PC-3 (cell line): ENCODE results near the gene CDK5. TPM values are rescaled to one million over a fixed set of nuclear protein-coding genes. Genes with fewer than 3 reads are reported as not detected.

Experiments
- ATAC-seq: fragments of 200-7000 bp; cut with Tn5 transposase; 2 replicates; pipeline ENCODE4 v1.9.1; 2020; ENCODE audit warnings: mild to moderate bottlenecking, moderate library complexity
- BruUV-seq: library from RNA; stranded (reverse); fragments of 400-500 nt; replicated peaks from 2 replicates; lab custom pipeline; 2021; lab: Mats Ljungman, UMichigan
- CTCF ChIA-PET: fragments of 300-600 bp; sonication (Branson Sonifier 250); formaldehyde crosslinking; loops from one replicate; lab custom pipeline; 2022; ENCODE audit warnings: antibody characterized with exemption; lab: Charles Lee
- POLR2A ChIA-PET: fragments of 300-600 bp; sonication (Branson Sonifier 250); formaldehyde crosslinking; loops from one replicate; lab custom pipeline; 2022; ENCODE audit warnings: antibody characterized with exemption; ENCODE audit not compliant: unreplicated experiment; lab: Charles Lee
- DNase-seq: peaks from one replicate; pipeline ENCODE4 v3.0.0-alpha.2; 2015
- H2AFZ ChIP-seq: fragments of 300-600 bp; sonication (generic); 2 replicates; pipeline ENCODE4 v1.6.0; 2016; ENCODE audit warnings: antibody characterized with exemption, low read length
- H3F3A ChIP-seq: fragments of 300-600 bp; sonication (generic); one replicate; pipeline ENCODE4 v1.6.0; 2017; ENCODE audit warnings: antibody characterized with exemption, low read length, control low read depth, mild to moderate bottlenecking; ENCODE audit not compliant: unreplicated experiment
- H3K27ac ChIP-seq: fragments of 300-600 bp; sonication (generic); 2 replicates; pipeline ENCODE4 v1.5.1; 2016; ENCODE audit warnings: mild to moderate bottlenecking, low read length
- H3K27me3 ChIP-seq: fragments of 300-600 bp; sonication (generic); 2 replicates; pipeline ENCODE4 v1.6.1; 2016; ENCODE audit warnings: low read length, mixed read lengths
- H3K36me3 ChIP-seq: fragments of 300-600 bp; sonication (generic); 2 replicates; pipeline ENCODE4 v1.6.1; 2016; ENCODE audit warnings: low read depth, mixed run types, low read length, mixed read lengths
- H3K4me1 ChIP-seq: fragments of 300-600 bp; sonication (generic); 2 replicates; pipeline ENCODE4 v1.5.1; 2016; ENCODE audit warnings: low read length; ENCODE audit not compliant: insufficient read depth
- H3K4me2 ChIP-seq: fragments of 300-600 bp; sonication (generic); 2 replicates; pipeline ENCODE4 v1.6.0; 2016; ENCODE audit warnings: low read length
- H3K4me3 ChIP-seq: fragments of 300-600 bp; sonication (generic); 2 replicates; pipeline ENCODE4 v1.5.1; 2016; ENCODE audit warnings: mild to moderate bottlenecking, low read length, mixed read lengths
- H3K79me2 ChIP-seq: fragments of 300-600 bp; sonication (generic); 2 replicates; pipeline ENCODE4 v1.6.1; 2017; ENCODE audit warnings: low read length, mixed read lengths
- H3K9ac ChIP-seq: fragments of 300-600 bp; sonication (generic); 2 replicates; pipeline ENCODE4 v1.6.0; 2016; ENCODE audit warnings: mild to moderate bottlenecking, low read length
- H3K9me2 ChIP-seq: fragments of 300-600 bp; sonication (generic); replicated peaks from 2 replicates; pipeline ENCODE4 v1.6.1; 2016; ENCODE audit warnings: mixed run types, low read length, mixed read lengths
- H3K9me3 ChIP-seq: fragments of 300-600 bp; sonication (generic); 2 replicates; pipeline ENCODE4 v1.6.1; 2016; ENCODE audit warnings: low read length, mixed read lengths
- H4K20me1 ChIP-seq: fragments of 300-600 bp; sonication (generic); 2 replicates; pipeline ENCODE4 v1.6.1; 2016; ENCODE audit warnings: low read length, mixed read lengths
- CTCF ChIP-seq: fragments of 300-600 bp; sonication (generic); conservative IDR thresholded peaks from 2 replicates; pipeline ENCODE4 v1.5.1; 2017; ENCODE audit warnings: antibody characterized with exemption, low read depth, mild to moderate bottlenecking, low read length
- EZH2 ChIP-seq: fragments of 300-600 bp; sonication (generic); IDR thresholded peaks from one replicate; pipeline ENCODE4 v1.6.1; 2017; ENCODE audit warnings: antibody characterized with exemption, mild to moderate bottlenecking, low read length; ENCODE audit not compliant: unreplicated experiment
- EZH2phosphoT487 ChIP-seq: fragments of 300-600 bp; sonication (generic); IDR thresholded peaks from 2 replicates; pipeline ENCODE4 v1.6.1; 2018; ENCODE audit warnings: mild to moderate bottlenecking, antibody characterized with exemption, low read length, borderline replicate concordance
- intact Hi-C: fragments of 100-400 bp; cut with micrococcal nuclease; formaldehyde crosslinking; loops from 2 replicates; pipeline ENCODE4 v1.9.0; 2023
- total RNA-seq: library from RNA; depleted of rRNA; stranded (reverse); fragments of >200 nt; gene quantifications from 2 replicates; pipeline ENCODE4 v1.2.3, GENCODE V29; 2014

Gene CDK5
- total RNA-seq, 1 experiment from 2014 or later = 40.1 TPM

GRCh38 chr7:151086802-151087244 lies 29.1 kb upstream of the CDK5 start:
- TF ChIP-seq CTCF (no peak), EZH2phosphoT487 (no peak), EZH2 (no peak)
- Histone ChIP-seq H3K4me1 (peaks cover 46% of the 10 kb centered on the region), H3F3A (no peaks in the 10 kb centered on the region), H3K27ac (peak overlapping the region; percentile 36), H4K20me1 (peaks cover 11% of the 10 kb centered on the region; the same call in 1 of the 2 replicates), H3K4me3 (peak overlapping the region; percentile 99), H3K4me2 (peak overlapping the region; percentile 100), H3K9ac (peak overlapping the region; percentile 87), H3K36me3 (no peaks in the 10 kb centered on the region; the same call in 1 of the 2 replicates), H3K27me3 (no peaks in the 10 kb centered on the region), H3K9me2 (no peaks in the 10 kb centered on the region), H3K79me2 (peaks cover 64% of the 10 kb centered on the region), H3K9me3 (no peaks in the 10 kb centered on the region), H2AFZ (peak overlapping the region; percentile 82)
- DNase-seq = peak; percentile 30
- ChIA-PET POLR2A (no interaction called here), CTCF (no interaction called here)
- BruUV-seq = no TSS peak
- intact Hi-C loops = loop anchor here (1.0 kb wide), 1 partner anchor 29 kb away; no protein-coding TSS in a partner anchor
- 0 out of 2 replicates have a peak, but pooled peaks have one; percentile 0 for ATAC-seq

DNA sequence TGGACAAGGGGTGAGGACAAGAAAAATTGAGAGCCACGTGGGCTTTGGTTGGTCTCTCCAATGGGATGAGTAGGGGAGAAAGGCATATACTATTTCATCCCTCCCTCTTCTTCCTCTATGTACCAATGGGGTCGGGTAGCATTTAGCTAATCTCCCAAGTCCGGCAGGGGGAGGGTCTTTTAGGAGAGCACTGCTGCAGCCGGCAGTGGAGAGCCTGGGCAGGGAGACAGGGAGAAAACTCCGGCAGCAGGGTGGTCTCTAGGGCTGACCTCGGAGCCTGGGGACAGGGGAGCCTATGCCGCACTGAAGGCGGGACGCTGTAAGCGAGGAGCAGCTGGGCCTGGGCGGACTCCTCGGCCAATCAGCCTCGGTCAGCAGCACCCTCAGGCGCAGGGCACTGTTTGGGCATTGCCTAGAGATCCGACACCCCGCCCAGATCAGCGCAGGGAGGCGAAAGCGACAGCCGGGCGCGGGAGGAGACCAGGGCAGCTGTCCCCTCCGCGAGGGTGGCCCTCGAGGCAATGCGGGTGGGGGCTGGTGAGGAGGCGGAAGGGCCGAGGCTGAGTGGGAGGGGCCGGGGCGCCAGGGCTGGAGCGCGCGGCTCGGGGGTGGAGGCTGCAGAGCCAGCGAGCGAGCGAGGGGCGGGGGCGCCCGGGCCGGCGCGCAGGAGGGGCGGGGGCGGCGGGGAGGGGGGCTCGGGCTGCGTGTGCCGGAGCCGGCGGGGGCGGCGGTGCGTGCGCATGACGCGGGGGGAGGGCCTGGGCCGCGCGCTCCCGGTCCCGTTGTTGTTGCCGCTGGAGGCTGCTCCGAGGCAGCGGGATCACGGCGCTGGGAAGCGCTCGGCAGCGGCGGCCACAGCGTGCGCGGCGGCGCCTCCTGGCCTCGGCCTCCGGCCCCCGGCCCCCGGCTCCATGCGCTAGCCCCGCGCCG lies 28.3 kb upstream of the CDK5 start, which contains the start of gene AGAP3:
AGAP3 (plus strand) TSS at position 785 of the 930 bp plus-strand sequence. CDS start 267 bp downstream, outside the sequence.
- CTCF ChIA-PET = no interaction called here
- H3K27ac ChIP-seq = peak within 1 kb of the TSS; percentile 42
- H3K9me2 ChIP-seq = no peaks in the 10 kb centered on the region
- no peaks in the 10 kb centered on the region for H3F3A ChIP-seq
- peaks cover 59% of the 10 kb centered on the region for H3K79me2 ChIP-seq
- H3K36me3 ChIP-seq = no peaks in the 10 kb centered on the region
- H3K27me3 ChIP-seq = no peaks in the 10 kb centered on the region
- no TSS peak for BruUV-seq
- H4K20me1 ChIP-seq = peaks cover 4% of the 10 kb centered on the region; the same call in 1 of the 2 replicates
- peaks cover 54% of the 10 kb centered on the region for H3K4me1 ChIP-seq
- H2AFZ ChIP-seq = peak within 1 kb of the TSS; percentile 84
- peak within 1 kb of the TSS; percentile 99 for H3K4me3 ChIP-seq
- ATAC-seq (peak; percentile 44), DNase-seq (peak; percentile 71)
- peak within 1 kb of the TSS; percentile 87 for H3K9ac ChIP-seq
- H3K4me2 ChIP-seq = peak within 1 kb of the TSS; percentile 100
- POLR2A ChIA-PET = no interaction called here
- no peaks in the 10 kb centered on the region for H3K9me3 ChIP-seq
- intact Hi-C loops = loop anchor here (1.0 kb wide), 1 partner anchor 28 kb away; no protein-coding TSS in a partner anchor
- TF ChIP-seq CTCF (no peak), EZH2 (no peak), EZH2phosphoT487 (no peak)
